Measurements from ENCODE around the gene STARD3NL. TPM values are rescaled to one million over a fixed set of nuclear protein-coding genes. Genes with fewer than 3 reads are reported as not detected.

Gene STARD3NL
- total and polyA plus RNA-seq, 2 of the 4 experiments (the other 2 are of a cell fraction) = 51.6 to 69.7 TPM

GRCh38 chr7:38241071-38241470, 63.0 kb downstream of the STARD3NL start:
- intact Hi-C loops (cut with micrococcal nuclease) (no loop called here), dilution Hi-C loops (cut with HindIII; ENCODE audit: low sequenced_read_pairs, unreplicated experiment) (no loop called here), in situ Hi-C loops (cut with MboI; ENCODE audit: low sequenced_read_pairs) (no loop called here)
- peaks cover 3% of the 10 kb centered on the region for H3K27me3 ChIP-seq (ENCODE audit: control insufficient read depth, insufficient read depth, low read length)
- H2AFZ ChIP-seq (replicated peaks; ENCODE audit: low read length, poor library complexity) = no peak overlapping the region
- no peaks in the 10 kb centered on the region for H3K9me1 ChIP-seq (ENCODE audit: insufficient read depth, low read length)
- no peaks in the 10 kb centered on the region for H3K4me1 ChIP-seq (ENCODE audit: control insufficient read depth, insufficient read depth, low read length)
- no peak overlapping the region for H2AK9ac ChIP-seq (replicated peaks; ENCODE audit: low read depth, low read length, poor library complexity)
- H2AK5ac ChIP-seq (ENCODE audit: low read depth, low read length) = no peak overlapping the region
- POLR2A ChIA-PET (ENCODE audit: unreplicated experiment) = no interaction called here
- CTCF ChIA-PET = interaction anchor here (1.3 kb wide), 1 partner anchor 25 kb away, joined by 3 read pairs; no protein-coding TSS in a partner anchor
- no peak overlapping the region for H2BK120ac ChIP-seq (ENCODE audit: low read depth, low read length)
- H3K36me3 ChIP-seq (ENCODE audit: control insufficient read depth, insufficient read depth, low read length) = no peaks in the 10 kb centered on the region
- H3K79me1 ChIP-seq (ENCODE audit: low read depth in 1 of 2, low read length in 2 of 2) = no peaks in the 10 kb centered on the region
- no peak overlapping the region for H4K91ac ChIP-seq (ENCODE audit: insufficient read depth, low read depth, low read length)
- no peak for ATAC-seq (ENCODE audit: low read depth)
- H3K4me2 ChIP-seq (ENCODE audit: low read depth, low read length) = no peak overlapping the region
- no peak overlapping the region for H3K14ac ChIP-seq (replicated peaks; ENCODE audit: low read depth, low read length)
- TF ChIP-seq CEBPB (IDR thresholded peaks at IDR 0.05; ENCODE audit: low read depth, low read length) (no peak), ELK1 (IDR thresholded peaks at IDR 0.05; ENCODE audit: borderline replicate concordance, low read depth, low read length) (no peak), CHD1 (IDR thresholded peaks at IDR 0.05; ENCODE audit: low read depth, low read length) (no peak), RAD21 (IDR thresholded peaks at IDR 0.05; ENCODE audit: low read length) (no peak), FOS (IDR thresholded peaks at IDR 0.05; ENCODE audit: low read depth, low read length) (no peak), RCOR1 (IDR thresholded peaks at IDR 0.05; ENCODE audit: insufficient replicate concordance, low read length) (no peak), USF2 (IDR thresholded peaks at IDR 0.05; ENCODE audit: low read depth, low read length) (no peak), NFE2L2 (IDR thresholded peaks at IDR 0.05; ENCODE audit: low read depth, low read length) (no peak), RFX5 (IDR thresholded peaks at IDR 0.05; ENCODE audit: low read depth, low read length) (no peak), MXI1 (IDR thresholded peaks at IDR 0.05; ENCODE audit: borderline replicate concordance, low read depth, low read length) (no peak), BHLHE40 (IDR thresholded peaks at IDR 0.05; ENCODE audit: low read depth, low read length) (no peak), CTCF (conservative IDR thresholded peaks at IDR 0.05; ENCODE audit: low read depth, low read length) (no peak)
- no peak overlapping the region for H4K8ac ChIP-seq (ENCODE audit: low read depth in 2 of 2, low read length in 2 of 2)
- H2BK15ac ChIP-seq (ENCODE audit: low read depth, low read length) = no peak overlapping the region
- H3K9me3 ChIP-seq (ENCODE audit: control insufficient read depth, insufficient read depth, low read length) = no peaks in the 10 kb centered on the region
- no peaks in the 10 kb centered on the region for H4K20me1 ChIP-seq (ENCODE audit: insufficient read depth, low read length)
- no TSS peak for BruUV-seq (replicated peaks)
- no peak overlapping the region for H3K23ac ChIP-seq (ENCODE audit: low read depth, low read length)
- no peak overlapping the region for H3K4ac ChIP-seq (ENCODE audit: low read depth, low read length)
- H3K56ac ChIP-seq (ENCODE audit: extremely low read depth, insufficient read depth, low read length) = no peak overlapping the region
- no peak overlapping the region for H2BK5ac ChIP-seq (ENCODE audit: low read depth, low read length, poor library complexity, severe bottlenecking)
- no peak for DNase-seq
- H4K5ac ChIP-seq (ENCODE audit: low read depth, low read length) = no peak overlapping the region
- H3K18ac ChIP-seq (ENCODE audit: low read depth, low read length) = no peak overlapping the region
- WGBS, 2 experiments (ENCODE audit: extremely low coverage in 2 of 2, insufficient read length in 1 of 2) = no CpG with 5 or more reads among the region's 3 CpGs
- H3K4me3 ChIP-seq (ENCODE audit: insufficient read depth, low read depth, low read length) = no peak overlapping the region
- H2BK20ac ChIP-seq (ENCODE audit: low read depth, low read length) = no peak overlapping the region
- H3K9ac ChIP-seq (ENCODE audit: low read depth, low read length) = no peak overlapping the region
- no peak overlapping the region for H3K27ac ChIP-seq (ENCODE audit: insufficient read depth, low read length)

All from IMR-90 (cell line).